ENCODE measurements around the gene PLCXD3.

The PLCXD3 gene

DNA sequence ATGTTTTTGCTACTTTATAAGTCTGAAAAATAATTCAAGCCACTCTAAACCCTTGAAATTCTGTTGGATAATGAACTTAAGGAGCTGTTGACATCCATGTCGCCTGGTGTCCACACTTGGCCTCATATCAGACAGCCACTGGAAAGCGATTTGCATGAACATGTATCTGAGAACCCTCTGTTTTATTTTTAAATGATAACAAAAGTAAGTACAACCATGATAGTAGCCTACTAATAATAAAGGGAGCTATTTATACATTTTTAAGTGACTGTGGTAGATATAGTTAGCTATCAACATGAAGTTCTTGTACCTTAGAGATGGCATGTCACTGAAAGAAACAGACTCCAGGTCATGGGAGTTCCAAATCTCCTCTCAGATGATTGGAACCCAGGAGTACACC is 53.3 kb downstream of the PLCXD3 start:
- no peak for DNase-seq
- Histone ChIP-seq H3K27me3 (replicated peaks) (no peaks in the 10 kb centered on the region), H3K4me3 (ENCODE audit: low read depth, low read length) (no peak overlapping the region), H3K36me3 (replicated peaks) (no peaks in the 10 kb centered on the region), H3K27ac (no peak overlapping the region)
- in situ Hi-C loops (cut with HindIII; ENCODE audit: low pct_ligation_motif_present, low sequenced_read_pairs), result no loop called here
- no peak for TF ChIP-seq CTCF (IDR thresholded peaks at IDR 0.05; ENCODE audit: low read depth, low read length, missing control alignments)

- H3K27ac ChIP-seq, result no peak overlapping the region
- in situ Hi-C loops (cut with HindIII; ENCODE audit: low pct_ligation_motif_present, low sequenced_read_pairs), result no loop called here
- no peak for TF ChIP-seq CTCF (IDR thresholded peaks at IDR 0.05; ENCODE audit: low read depth, low read length, missing control alignments)
- no peaks in the 10 kb centered on the region for H3K27me3 ChIP-seq (replicated peaks)
- no peaks in the 10 kb centered on the region for H3K36me3 ChIP-seq (replicated peaks)
- no peak overlapping the region for H3K4me3 ChIP-seq (ENCODE audit: low read depth, low read length)
- no peak for DNase-seq
Observed at GRCh38 chr5:41452506-41452905, 57.9 kb downstream of the PLCXD3 start.

GRCh38 chr5:41447650-41448510 is 62.5 kb downstream of the PLCXD3 start:
- no peak for TF ChIP-seq CTCF (IDR thresholded peaks at IDR 0.05; ENCODE audit: low read depth, low read length, missing control alignments)
- in situ Hi-C loops (cut with HindIII; ENCODE audit: low pct_ligation_motif_present, low sequenced_read_pairs), result no loop called here
- no peak overlapping the region for H3K27ac ChIP-seq
- no peak for DNase-seq
- no peak overlapping the region for H3K4me3 ChIP-seq (ENCODE audit: low read depth, low read length)
- no peaks in the 10 kb centered on the region for H3K27me3 ChIP-seq (replicated peaks)
- no peaks in the 10 kb centered on the region for H3K36me3 ChIP-seq (replicated peaks)

DNA sequence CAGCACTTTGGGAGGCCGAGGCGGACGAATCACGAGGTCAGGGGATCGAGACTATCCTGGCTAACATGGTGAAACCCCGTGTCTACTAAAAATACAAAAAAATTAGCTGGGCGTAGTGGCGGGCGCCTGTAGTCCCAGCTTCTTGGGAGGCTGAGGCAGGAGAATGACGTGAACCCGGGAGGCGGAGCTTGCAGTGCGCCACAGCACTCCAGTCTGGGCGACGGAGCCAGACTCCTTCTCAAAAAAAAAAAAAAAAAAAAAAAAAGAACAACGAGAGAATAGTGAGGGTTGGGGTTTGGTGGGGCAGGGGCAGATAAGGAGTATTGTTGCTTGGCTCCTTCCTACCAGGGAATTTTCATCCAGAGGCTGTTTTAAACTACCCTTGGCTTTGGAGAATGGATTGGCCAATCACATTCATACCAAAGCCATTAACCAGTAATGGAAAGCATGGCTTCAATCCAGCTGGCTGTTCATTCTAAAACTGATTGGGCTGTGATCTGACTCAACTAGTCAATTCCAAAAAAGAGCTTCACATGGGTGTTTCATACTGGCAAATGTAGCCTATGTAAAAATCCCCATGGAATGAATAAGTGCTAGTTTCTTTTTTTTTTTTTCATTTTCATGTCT is 64.4 kb downstream of the PLCXD3 start:
- Histone ChIP-seq H3K27me3 (replicated peaks) (no peaks in the 10 kb centered on the region), H3K36me3 (replicated peaks) (no peaks in the 10 kb centered on the region), H3K4me3 (ENCODE audit: low read depth, low read length) (no peak overlapping the region), H3K27ac (no peak overlapping the region)
- no peak for TF ChIP-seq CTCF (IDR thresholded peaks at IDR 0.05; ENCODE audit: low read depth, low read length, missing control alignments)
- no peak for DNase-seq
- in situ Hi-C loops (cut with HindIII; ENCODE audit: low pct_ligation_motif_present, low sequenced_read_pairs), result no loop called here

DNA sequence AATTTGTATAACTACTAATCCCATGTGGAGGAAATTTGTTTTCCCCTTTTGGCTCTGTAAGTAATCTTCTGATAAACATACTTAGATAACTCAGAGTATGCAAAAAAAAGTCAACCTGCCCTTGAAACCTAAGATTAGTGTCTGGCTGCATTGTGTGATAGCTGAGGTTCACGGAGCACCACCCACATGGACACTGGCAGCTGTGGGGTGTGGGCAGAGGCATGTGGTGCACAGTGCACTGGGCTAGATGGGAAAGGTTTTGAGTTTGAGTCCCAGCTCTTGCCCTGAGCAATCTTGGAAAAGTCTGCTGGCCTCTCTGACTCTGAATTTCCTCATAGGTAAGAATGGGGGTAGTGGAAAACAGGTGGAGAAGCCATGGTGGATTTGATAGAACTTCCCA is 75.1 kb downstream of the PLCXD3 start:
- no peak overlapping the region for H3K27ac ChIP-seq
- no peak for DNase-seq
- H3K4me3 ChIP-seq (ENCODE audit: low read depth, low read length), result no peak overlapping the region
- H3K36me3 ChIP-seq (replicated peaks), result no peaks in the 10 kb centered on the region
- in situ Hi-C loops (cut with HindIII; ENCODE audit: low pct_ligation_motif_present, low sequenced_read_pairs), result no loop called here
- TF ChIP-seq CTCF (IDR thresholded peaks at IDR 0.05; ENCODE audit: low read depth, low read length, missing control alignments), result no peak
- H3K27me3 ChIP-seq (replicated peaks), result no peaks in the 10 kb centered on the region
